HEK293T (cell line): ENCODE measurements around the gene DNER.

ENCODE experiments used
- CTCF ChIA-PET: fragments of 350-600 bp; formaldehyde crosslinking; extraction: SDS; loops from one replicate; lab custom pipeline; 2021; ENCODE audit warnings: antibody characterized with exemption, inconsistent platforms; lab: Yijun Ruan, JAX
- POLR2A ChIA-PET: fragments of 350-600 bp; formaldehyde crosslinking; extraction: SDS; loops from one replicate; lab custom pipeline; 2020; ENCODE audit warnings: antibody characterized with exemption, inconsistent platforms; lab: Yijun Ruan, JAX
- DNase-seq: peaks from one replicate; pipeline ENCODE4 v3.0.0; 2012; ENCODE audit warnings: mixed read lengths; ENCODE audit errors: extremely low spot score
- ARNT ChIP-seq: fragments of 450-650 bp; IDR thresholded peaks from 2 replicates; pipeline ENCODE4 v1.6.1; 2017; ENCODE audit warnings: mild to moderate bottlenecking
- BHLHE40 ChIP-seq: fragments of 450-650 bp; IDR thresholded peaks from 2 replicates; pipeline ENCODE4 v1.6.1; 2016; ENCODE audit warnings: mild to moderate bottlenecking, moderate library complexity, borderline replicate concordance
- CTBP1 ChIP-seq: fragments of 450-650 bp; IDR thresholded peaks from 2 replicates; pipeline ENCODE4 v1.6.1; 2016; ENCODE audit warnings: borderline replicate concordance
- ELF4 ChIP-seq: fragments of 450-650 bp; IDR thresholded peaks from 2 replicates; pipeline ENCODE4 v1.6.1; 2017; ENCODE audit warnings: antibody characterized with exemption
- FOXA1 ChIP-seq: fragments of 450-650 bp; IDR thresholded peaks from 2 replicates; pipeline ENCODE4 v1.6.1; 2016; ENCODE audit warnings: mild to moderate bottlenecking
- FOXK2 ChIP-seq: fragments of 450-650 bp; IDR thresholded peaks from 2 replicates; pipeline ENCODE4 v1.6.1; 2016; ENCODE audit warnings: mild to moderate bottlenecking
- FOXM1 ChIP-seq: fragments of 450-650 bp; IDR thresholded peaks from 2 replicates; pipeline ENCODE4 v1.6.1; 2017; ENCODE audit warnings: mild to moderate bottlenecking, borderline replicate concordance
- HDGF ChIP-seq: fragments of 450-650 bp; IDR thresholded peaks from 2 replicates; pipeline ENCODE4 v1.6.1; 2017; ENCODE audit warnings: antibody characterized with exemption, borderline replicate concordance
- L3MBTL2 ChIP-seq: fragments of 450-650 bp; conservative IDR thresholded peaks from 2 replicates; pipeline ENCODE4 v1.6.1; 2016; ENCODE audit warnings: mild to moderate bottlenecking
- LEF1 ChIP-seq: fragments of 450-650 bp; IDR thresholded peaks from 2 replicates; pipeline ENCODE4 v1.6.1; 2017; ENCODE audit warnings: mild to moderate bottlenecking, borderline replicate concordance
- NFRKB ChIP-seq: fragments of 450-650 bp; IDR thresholded peaks from 2 replicates; pipeline ENCODE4 v1.6.1; 2016; ENCODE audit warnings: mild to moderate bottlenecking, moderate library complexity
- SP1 ChIP-seq: fragments of 450-650 bp; IDR thresholded peaks from 2 replicates; pipeline ENCODE4 v1.6.1; 2017
- SUZ12 ChIP-seq: fragments of 450-650 bp; IDR thresholded peaks from 2 replicates; pipeline ENCODE4 v1.6.1; 2016; ENCODE audit warnings: mild to moderate bottlenecking
- TARDBP ChIP-seq: fragments of 450-650 bp; IDR thresholded peaks from 2 replicates; pipeline ENCODE4 v1.6.1; 2016
- ZNF384 ChIP-seq: fragments of 450-650 bp; IDR thresholded peaks from 2 replicates; pipeline ENCODE4 v1.6.1; 2016
- TF ChIP-seq, protein P1 (sequence below): fragments of 450-650 bp; IDR thresholded peaks from 2 replicates; pipeline ENCODE4 v1.6.1; 2016

Gene DNER

DNA sequence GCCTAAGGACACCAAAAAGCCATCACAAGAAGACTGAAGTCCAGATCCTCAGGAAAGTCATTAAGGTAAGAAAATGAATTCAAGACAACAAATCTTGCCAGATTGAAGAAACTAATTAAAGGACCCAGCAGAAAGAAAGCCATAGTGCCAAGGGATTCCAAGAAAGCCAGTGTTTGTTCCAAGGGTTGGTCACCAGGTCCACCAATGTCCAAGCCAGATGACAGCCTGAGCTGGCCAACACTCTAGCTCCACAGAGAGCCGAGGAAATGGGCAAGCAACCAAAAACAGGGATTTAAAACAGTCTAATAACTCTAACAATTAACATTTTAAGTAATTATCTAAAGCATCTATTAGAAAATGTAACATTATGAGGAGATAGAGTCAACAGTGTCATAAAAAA is 49.2 kb downstream of the DNER start:
- TF ChIP-seq FOXA1 (no peak), ELF4 (no peak), ARNT (no peak), SUZ12 (no peak), LEF1 (no peak), BHLHE40 (no peak), SP1 (no peak), NFRKB (no peak), TARDBP (no peak), HDGF (no peak), ZNF384 (no peak)
- POLR2A ChIA-PET = no interaction called here
- CTCF ChIA-PET = interaction anchor here (0.8 kb wide), 1 partner anchor 13 kb away, joined by 3 read pairs; no protein-coding TSS in a partner anchor
- DNase-seq = no peak

DNA sequence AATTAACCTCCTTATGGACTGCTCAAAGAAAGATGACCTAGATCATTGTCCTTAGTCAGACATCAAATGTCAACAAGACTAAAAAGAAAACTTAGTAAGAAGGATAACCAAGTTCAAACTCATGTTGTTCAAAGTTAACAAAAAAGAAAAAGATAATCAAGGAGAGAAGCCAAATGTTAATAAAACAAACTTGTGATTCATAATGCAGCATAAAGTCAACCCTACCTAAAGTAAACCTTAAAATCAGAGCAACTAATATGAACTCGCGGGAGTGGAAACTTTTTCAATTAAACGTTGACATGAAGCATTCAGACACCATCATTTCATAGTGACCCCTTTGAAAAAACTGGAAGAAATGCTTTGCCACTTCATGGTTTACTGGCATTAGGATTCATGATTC is 52.9 kb downstream of the DNER start:
- no peak for TF ChIP-seq ELF4
- TF ChIP-seq BHLHE40 = no peak
- no peak for TF ChIP-seq TARDBP
- TF ChIP-seq FOXA1 = no peak
- no peak for TF ChIP-seq ARNT
- TF ChIP-seq LEF1 = no peak
- TF ChIP-seq SUZ12 = no peak
- TF ChIP-seq FOXK2 = no peak
- TF ChIP-seq, protein P1, sequence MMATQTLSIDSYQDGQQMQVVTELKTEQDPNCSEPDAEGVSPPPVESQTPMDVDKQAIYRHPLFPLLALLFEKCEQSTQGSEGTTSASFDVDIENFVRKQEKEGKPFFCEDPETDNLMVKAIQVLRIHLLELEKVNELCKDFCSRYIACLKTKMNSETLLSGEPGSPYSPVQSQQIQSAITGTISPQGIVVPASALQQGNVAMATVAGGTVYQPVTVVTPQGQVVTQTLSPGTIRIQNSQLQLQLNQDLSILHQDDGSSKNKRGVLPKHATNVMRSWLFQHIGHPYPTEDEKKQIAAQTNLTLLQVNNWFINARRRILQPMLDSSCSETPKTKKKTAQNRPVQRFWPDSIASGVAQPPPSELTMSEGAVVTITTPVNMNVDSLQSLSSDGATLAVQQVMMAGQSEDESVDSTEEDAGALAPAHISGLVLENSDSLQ = no peak
- no peak for TF ChIP-seq NFRKB
- TF ChIP-seq CTBP1 = no peak
- TF ChIP-seq L3MBTL2 = no peak
- no peak for TF ChIP-seq SP1
- no peak for TF ChIP-seq HDGF
- TF ChIP-seq FOXM1 = no peak
- DNase-seq = no peak
- ChIA-PET POLR2A (no interaction called here), CTCF (no interaction called here)

DNA sequence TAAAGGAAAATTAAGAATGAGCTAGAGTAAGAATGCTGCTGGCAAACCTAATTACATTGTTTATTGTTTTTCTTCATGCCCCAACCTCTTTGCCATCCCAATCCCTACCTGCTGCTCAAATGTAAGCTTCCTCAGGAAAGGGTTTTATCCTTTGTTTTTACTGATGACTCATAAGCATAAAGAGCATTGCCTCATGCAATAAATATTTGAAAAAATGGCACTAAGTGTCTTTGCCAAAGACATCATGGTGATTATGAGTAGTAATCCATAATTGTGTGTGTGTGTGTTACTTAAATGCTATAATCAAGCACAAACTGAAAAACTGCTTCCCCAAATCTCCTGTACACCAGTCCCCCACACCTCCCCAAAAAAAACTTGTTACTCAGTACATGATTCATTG is 53.4 kb downstream of the DNER start:
- POLR2A ChIA-PET = no interaction called here
- CTCF ChIA-PET = no interaction called here
- DNase-seq = no peak
- TF ChIP-seq BHLHE40 (no peak), FOXM1 (no peak), FOXA1 (no peak), SUZ12 (no peak)

- ChIA-PET POLR2A (no interaction called here), CTCF (no interaction called here)
- TF ChIP-seq SUZ12 (no peak), SP1 (no peak), FOXM1 (no peak), FOXA1 (no peak)
These were observed 54.0 kb downstream of the DNER start for GRCh38 chr2:229660391-229660790.

DNA sequence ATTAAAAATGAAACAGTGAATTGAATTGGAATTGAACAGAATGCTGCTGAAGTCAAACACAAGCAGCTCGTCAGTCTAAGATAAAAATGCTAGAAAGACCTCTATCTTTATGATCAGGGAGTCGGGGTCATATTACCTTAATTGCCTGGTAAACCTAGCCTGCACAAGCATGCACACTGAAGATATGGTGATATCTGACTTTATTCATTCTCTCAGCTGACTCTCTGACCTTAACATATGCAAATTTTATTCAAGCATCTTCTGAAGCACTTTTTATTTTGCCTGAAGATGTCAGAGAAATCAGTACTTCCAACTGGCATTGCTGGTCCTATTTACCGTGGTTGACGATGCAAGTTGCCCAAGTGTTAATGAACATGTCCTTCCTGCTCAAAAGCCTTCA is 56.4 kb downstream of the DNER start:
- no peak for DNase-seq
- TF ChIP-seq SP1 (no peak), ZNF384 (no peak), ARNT (no peak), ELF4 (no peak), FOXA1 (no peak), FOXM1 (no peak)
- ChIA-PET POLR2A (no interaction called here), CTCF (no interaction called here)

More at GRCh38 chr2:229660391-229660790, 54.0 kb downstream of the DNER start:
- DNase-seq = no peak

DNA sequence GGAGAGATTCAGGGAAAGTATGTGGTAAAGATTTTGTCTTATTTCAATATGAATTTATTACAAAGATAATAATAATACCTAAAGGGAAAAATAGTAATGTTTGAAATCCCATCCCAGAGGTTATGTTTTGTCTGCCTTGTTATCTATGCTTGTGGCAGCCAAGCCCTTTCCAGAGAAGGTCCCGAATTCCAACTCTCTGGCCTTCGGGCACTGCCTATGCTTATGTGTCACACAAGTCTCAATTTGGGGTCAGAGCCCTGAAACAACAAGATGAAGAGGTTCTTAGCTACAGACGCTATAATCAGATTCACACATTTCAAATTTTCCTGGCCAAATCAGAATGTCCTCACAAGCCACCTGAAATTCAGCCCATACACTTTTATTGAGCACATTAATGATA is 59.9 kb downstream of the DNER start:
- DNase-seq = no peak
- POLR2A ChIA-PET = no interaction called here
- CTCF ChIA-PET = no interaction called here
- TF ChIP-seq FOXA1 = no peak
- no peak for TF ChIP-seq TARDBP
- TF ChIP-seq LEF1 = no peak
- TF ChIP-seq CTBP1 = no peak
- TF ChIP-seq HDGF = no peak
- no peak for TF ChIP-seq ELF4
- TF ChIP-seq, protein P1 = no peak
- TF ChIP-seq NFRKB = no peak
- no peak for TF ChIP-seq FOXK2
- no peak for TF ChIP-seq FOXM1
- TF ChIP-seq SUZ12 = no peak
- TF ChIP-seq ZNF384 = no peak
- TF ChIP-seq SP1 = no peak
- TF ChIP-seq ARNT = no peak
- no peak for TF ChIP-seq BHLHE40
- no peak for TF ChIP-seq L3MBTL2

DNA sequence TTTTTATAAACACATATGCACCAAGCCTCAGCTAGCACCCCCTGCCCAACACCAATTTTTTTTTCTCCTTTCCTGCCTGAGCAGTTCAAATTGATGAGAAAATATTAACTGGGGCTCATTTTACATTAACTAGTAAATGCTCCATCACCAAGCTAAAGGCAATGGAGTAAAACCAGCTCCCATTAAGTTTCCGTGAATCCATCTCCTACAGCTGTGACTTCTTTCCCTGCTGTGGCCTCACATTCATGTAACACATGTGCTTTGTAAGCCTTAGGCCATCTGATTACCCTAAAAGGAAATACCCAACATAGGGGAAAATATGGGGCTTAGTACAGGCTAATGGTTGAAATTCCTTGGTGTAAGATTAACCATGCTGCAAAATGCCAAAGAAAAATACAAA is 60.8 kb downstream of the DNER start:
- no peak for DNase-seq
- CTCF ChIA-PET = interaction anchor here (0.6 kb wide), 1 partner anchor 1613 kb away, joined by 4 read pairs; no protein-coding TSS in a partner anchor
- no peak for TF ChIP-seq LEF1
- no peak for TF ChIP-seq FOXA1
- TF ChIP-seq CTBP1 = no peak
- no peak for TF ChIP-seq FOXK2
- POLR2A ChIA-PET = no interaction called here
